ENCODE measurements around the gene IPPK.
"Not testable (repeated sequence)": the region's sequence is repeated elsewhere in the genome, so short reads cannot be mapped to it uniquely, and the experiment has no call there.

DNA sequence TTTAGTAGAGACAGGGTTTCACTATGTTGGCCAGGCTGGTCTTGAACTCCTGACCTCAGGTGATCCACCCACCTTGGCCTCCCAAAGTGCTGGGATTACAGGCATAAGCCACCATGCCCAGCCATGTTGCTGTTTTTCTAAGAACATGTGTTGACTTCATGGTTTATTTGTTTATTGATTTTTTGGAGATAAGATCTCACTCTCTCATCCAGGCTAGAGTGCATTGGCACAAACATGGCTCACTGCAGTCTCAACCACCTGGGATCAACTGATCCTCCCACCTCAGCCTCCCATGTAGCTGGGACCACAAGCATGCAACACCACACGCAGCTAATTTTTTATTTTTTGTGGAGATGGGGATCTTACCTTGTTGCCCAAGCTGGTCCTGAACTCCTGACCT is 74.9 kb downstream of the IPPK start:
- TF ChIP-seq, protein P1, sequence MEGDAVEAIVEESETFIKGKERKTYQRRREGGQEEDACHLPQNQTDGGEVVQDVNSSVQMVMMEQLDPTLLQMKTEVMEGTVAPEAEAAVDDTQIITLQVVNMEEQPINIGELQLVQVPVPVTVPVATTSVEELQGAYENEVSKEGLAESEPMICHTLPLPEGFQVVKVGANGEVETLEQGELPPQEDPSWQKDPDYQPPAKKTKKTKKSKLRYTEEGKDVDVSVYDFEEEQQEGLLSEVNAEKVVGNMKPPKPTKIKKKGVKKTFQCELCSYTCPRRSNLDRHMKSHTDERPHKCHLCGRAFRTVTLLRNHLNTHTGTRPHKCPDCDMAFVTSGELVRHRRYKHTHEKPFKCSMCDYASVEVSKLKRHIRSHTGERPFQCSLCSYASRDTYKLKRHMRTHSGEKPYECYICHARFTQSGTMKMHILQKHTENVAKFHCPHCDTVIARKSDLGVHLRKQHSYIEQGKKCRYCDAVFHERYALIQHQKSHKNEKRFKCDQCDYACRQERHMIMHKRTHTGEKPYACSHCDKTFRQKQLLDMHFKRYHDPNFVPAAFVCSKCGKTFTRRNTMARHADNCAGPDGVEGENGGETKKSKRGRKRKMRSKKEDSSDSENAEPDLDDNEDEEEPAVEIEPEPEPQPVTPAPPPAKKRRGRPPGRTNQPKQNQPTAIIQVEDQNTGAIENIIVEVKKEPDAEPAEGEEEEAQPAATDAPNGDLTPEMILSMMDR (conservative IDR thresholded peaks at IDR 0.05 in 1 of 2, IDR thresholded peaks at IDR 0.05 in 1 of 2; ENCODE audit: low read depth in 1 of 2, low read length in 2 of 2) = not testable (repeated sequence)
- not testable (repeated sequence) for TF ChIP-seq EZH2 (IDR thresholded peaks at IDR 0.05; ENCODE audit: low read length, missing control alignments)

Data from fibroblast of lung (primary cell).